Upper lobe of left lung (tissue), 6 donors: ENCODE data around the gene IL36RN. TPM values are rescaled to one million over a fixed set of nuclear protein-coding genes. Genes with fewer than 3 reads are reported as not detected.
A peak's percentile ranks its signal among the peaks of the same experiment; 100 is the strongest.

Source experiments
- ATAC-seq, 2 donors: fragments of 200-7000 bp; cut with Tn5 transposase; one replicate each; pipeline ENCODE4 v1.9.1; 2022; ENCODE audit warnings: mild to moderate bottlenecking in 2 of 2, moderate library complexity in 2 of 2; ENCODE audit not compliant: low FRiP score in 2 of 2
- DNase-seq, 2 donors: peaks; one replicate each; pipeline ENCODE4 v3.0.0-alpha.2; 2019 to 2020
- H3K27ac ChIP-seq, 4 donors: fragments of 200-600 bp; sonication (generic); one replicate each; pipeline ENCODE4 v1.5.1; 2016 to 2019
- H3K27me3 ChIP-seq, 4 donors: fragments of 200-600 bp; sonication (generic); one replicate each; pipeline ENCODE4 v1.5.1; 2017 to 2019
- H3K36me3 ChIP-seq, 4 donors: fragments of 200-600 bp; sonication (generic); one replicate each; pipeline ENCODE4 v1.5.1; 2016 to 2019
- H3K4me1 ChIP-seq, 4 donors: fragments of 200-600 bp; sonication (generic); one replicate each; pipeline ENCODE4 v1.5.1; 2018 to 2019
- H3K4me3 ChIP-seq, 4 donors: fragments of 200-600 bp; sonication (generic); one replicate each; pipeline ENCODE4 v1.5.1; 2017 to 2019; ENCODE audit warnings: mild to moderate bottlenecking in 2 of 4, moderate library complexity in 1 of 4
- H3K9me3 ChIP-seq, 4 donors: fragments of 200-600 bp; sonication (generic); one replicate each; pipeline ENCODE4 v1.5.1; 2018 to 2019
- EP300 ChIP-seq, 4 donors: sonication (generic); formaldehyde crosslinking; IDR thresholded peaks; one replicate each; pipeline ENCODE4 v1.5.1; 2017; ENCODE audit warnings: antibody characterized with exemption in 4 of 4, control low read depth in 2 of 4
- POLR2A ChIP-seq, 4 donors: fragments of 450-650 bp; IDR thresholded peaks; one replicate each; pipeline ENCODE4 v1.5.1; 2016 to 2017; ENCODE audit warnings: antibody characterized with exemption in 4 of 4, mild to moderate bottlenecking in 2 of 4
- POLR2AphosphoS5 ChIP-seq, 2 donors: sonication (generic); formaldehyde crosslinking; IDR thresholded peaks; one replicate each; pipeline ENCODE4 v1.5.1; 2017; ENCODE audit warnings: antibody characterized with exemption in 2 of 2
- WGBS, 2 donors: methylation state at CpG; one replicate each; pipeline ENCODE4 v1.1.5; 2017 to 2018; 5-methylcytosine and 5-hydroxymethylcytosine counted together
- total RNA-seq, 6 donors: library from RNA; depleted of rRNA in 4 of 6; stranded (reverse); fragments of >200 nt in 4 of 6; gene quantifications; one replicate each; pipeline versions ENCODE4 v1.1.0 to v1.2.1, GENCODE V29; 2016 to 2021
- TF ChIP-seq, protein P1 (sequence below), 6 experiments: fragments of 450-650 bp in 4 of 6; fragments of 200-600 bp in 2 of 6; sonication (generic) in 2 of 6; IDR thresholded peaks; one replicate each; pipeline ENCODE4 v1.5.1; 2016 to 2019; ENCODE audit warnings: antibody characterized with exemption in 6 of 6
- donor health status: DM: no; HTN: no; CAD: no; lungs with moderate emphysema.
- donor health status: DM: no; HTN: yes; CAD: no; lungs with severe emphysema.

IL36RN gene
- total RNA-seq, 6 donors from 2014 or later, result not detected

GRCh38 chr2:113070606-113070975 is 11.6 kb downstream of the IL36RN start:
- Histone ChIP-seq H3K9me3 (no peaks in the 10 kb centered on the region), H3K27ac (no peak overlapping the region), H3K4me1 (no peaks in the 10 kb centered on the region), H3K36me3 (no peaks in the 10 kb centered on the region), H3K27me3 (no peaks in the 10 kb centered on the region), H3K4me3 (no peak overlapping the region)
- ATAC-seq, result no peak
- WGBS, 2 donors, result 57 to 74% methylated on average over 1 of the region's 1 CpG
- DNase-seq, result no peak
- no peak for TF ChIP-seq POLR2A (IDR thresholded peaks at IDR 0.05)
- TF ChIP-seq, protein P1, sequence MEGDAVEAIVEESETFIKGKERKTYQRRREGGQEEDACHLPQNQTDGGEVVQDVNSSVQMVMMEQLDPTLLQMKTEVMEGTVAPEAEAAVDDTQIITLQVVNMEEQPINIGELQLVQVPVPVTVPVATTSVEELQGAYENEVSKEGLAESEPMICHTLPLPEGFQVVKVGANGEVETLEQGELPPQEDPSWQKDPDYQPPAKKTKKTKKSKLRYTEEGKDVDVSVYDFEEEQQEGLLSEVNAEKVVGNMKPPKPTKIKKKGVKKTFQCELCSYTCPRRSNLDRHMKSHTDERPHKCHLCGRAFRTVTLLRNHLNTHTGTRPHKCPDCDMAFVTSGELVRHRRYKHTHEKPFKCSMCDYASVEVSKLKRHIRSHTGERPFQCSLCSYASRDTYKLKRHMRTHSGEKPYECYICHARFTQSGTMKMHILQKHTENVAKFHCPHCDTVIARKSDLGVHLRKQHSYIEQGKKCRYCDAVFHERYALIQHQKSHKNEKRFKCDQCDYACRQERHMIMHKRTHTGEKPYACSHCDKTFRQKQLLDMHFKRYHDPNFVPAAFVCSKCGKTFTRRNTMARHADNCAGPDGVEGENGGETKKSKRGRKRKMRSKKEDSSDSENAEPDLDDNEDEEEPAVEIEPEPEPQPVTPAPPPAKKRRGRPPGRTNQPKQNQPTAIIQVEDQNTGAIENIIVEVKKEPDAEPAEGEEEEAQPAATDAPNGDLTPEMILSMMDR (IDR thresholded peaks at IDR 0.05), result no peak
- no peak for TF ChIP-seq EP300 (IDR thresholded peaks at IDR 0.05)
- TF ChIP-seq POLR2AphosphoS5 (IDR thresholded peaks at IDR 0.05), result no peak

DNA sequence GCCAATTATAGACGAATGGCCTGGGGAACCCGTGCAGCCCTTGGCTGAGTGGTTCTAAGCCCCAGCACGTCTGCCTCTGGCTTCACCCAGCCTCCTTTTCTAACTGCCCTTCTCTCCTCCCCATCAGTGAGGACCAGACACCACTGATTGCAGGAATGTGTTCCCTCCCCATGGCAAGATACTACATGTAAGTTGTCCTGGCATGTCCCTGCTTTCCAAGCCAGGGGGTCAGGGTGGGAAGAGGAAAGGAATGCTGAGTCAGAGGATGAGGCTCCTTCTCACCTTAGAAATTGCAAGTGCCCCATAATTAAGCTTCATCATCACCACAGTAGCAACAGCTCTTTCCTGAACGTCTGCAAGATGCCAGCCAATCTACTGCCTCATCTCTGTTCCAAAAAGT is 13.6 kb downstream of the IL36RN start:
- Histone ChIP-seq H3K27me3 (no peaks in the 10 kb centered on the region), H3K4me1 (peaks cover 0 to under 1% (median 0%) of the 10 kb centered on the region in 4 donors)

GRCh38 chr2:113073325-113073834 is 14.4 kb downstream of the IL36RN start:
- Histone ChIP-seq H3K4me1 (peaks cover 0 to 5% (median 2%) of the 10 kb centered on the region in 4 donors), H3K36me3 (no peaks in the 10 kb centered on the region), H3K27me3 (no peaks in the 10 kb centered on the region), H3K9me3 (no peaks in the 10 kb centered on the region), H3K27ac (no peak overlapping the region), H3K4me3 (no peak overlapping the region)
- no peak for TF ChIP-seq POLR2A (IDR thresholded peaks at IDR 0.05)
- TF ChIP-seq EP300 (IDR thresholded peaks at IDR 0.05), result no peak
- TF ChIP-seq POLR2AphosphoS5 (IDR thresholded peaks at IDR 0.05), result no peak
- TF ChIP-seq, protein P1 (IDR thresholded peaks at IDR 0.05), result no peak
- ATAC-seq, result no peak
- no peak for DNase-seq
- 26 to 35% methylated on average over 3 of the region's 3 CpGs for WGBS, 2 donors

More for the DNA sequence above, 13.6 kb downstream of the IL36RN start:
- Histone ChIP-seq H3K27ac (no peak overlapping the region), H3K4me3 (no peak overlapping the region), H3K9me3 (no peaks in the 10 kb centered on the region), H3K36me3 (no peaks in the 10 kb centered on the region)
- ATAC-seq (no peak), DNase-seq (no peak)
- WGBS, 2 donors, result 49 to 73% methylated on average over 2 to 4 of the region's 4 CpGs
- TF ChIP-seq EP300 (IDR thresholded peaks at IDR 0.05) (no peak), POLR2A (IDR thresholded peaks at IDR 0.05) (no peak), POLR2AphosphoS5 (IDR thresholded peaks at IDR 0.05) (no peak)
- TF ChIP-seq, protein P1 (IDR thresholded peaks at IDR 0.05), result no peak

GRCh38 chr2:113075030-113075429 is 16.0 kb downstream of the IL36RN start:
- Histone ChIP-seq H3K27ac (no peak overlapping the region), H3K4me1 (peaks cover 0 to 8% (median 6%) of the 10 kb centered on the region in 4 donors), H3K36me3 (no peaks in the 10 kb centered on the region), H3K27me3 (no peaks in the 10 kb centered on the region), H3K4me3 (no peak overlapping the region), H3K9me3 (no peaks in the 10 kb centered on the region)
- 62 to 96% methylated on average over 4 to 5 of the region's 5 CpGs for WGBS, 2 donors
- ATAC-seq (no peak), DNase-seq (peak in 1 of 2 donors; percentile 42)
- TF ChIP-seq, protein P1 (IDR thresholded peaks at IDR 0.05), result no peak
- no peak for TF ChIP-seq POLR2A (IDR thresholded peaks at IDR 0.05)

- TF ChIP-seq POLR2A (IDR thresholded peaks at IDR 0.05) (no peak), POLR2AphosphoS5 (IDR thresholded peaks at IDR 0.05) (no peak), EP300 (IDR thresholded peaks at IDR 0.05) (no peak)
- TF ChIP-seq, protein P1 (IDR thresholded peaks at IDR 0.05), result no peak
- ATAC-seq (no peak), DNase-seq (no peak)
- Histone ChIP-seq H3K27me3 (no peaks in the 10 kb centered on the region), H3K9me3 (no peaks in the 10 kb centered on the region), H3K4me1 (peaks cover 0 to 8% (median 6%) of the 10 kb centered on the region in 4 donors), H3K27ac (no peak overlapping the region), H3K36me3 (no peaks in the 10 kb centered on the region), H3K4me3 (no peak overlapping the region)
- 88% methylated on average over 3 of the region's 3 CpGs for WGBS, 2 donors
Measured at GRCh38 chr2:113075600-113075999, 16.6 kb downstream of the IL36RN start.
